GM18909 (cell line): ENCODE results near the gene PAK6.

Source experiments
- ATAC-seq: cut with Tn5 transposase; IDR thresholded peaks from one replicate; pipeline ENCODE4 v1.9.1; 2021; ENCODE audit warnings: mild to moderate bottlenecking; ENCODE audit not compliant: unreplicated experiment, poor library complexity

Gene PAK6

GRCh38 chr15:40238532-40239403 lies at the start of gene PAK6:
PAK6 (plus strand) TSS chr15:40239063; CDS start chr15:40264786, 25,723 bp downstream.
- ATAC-seq: no peak

- ATAC-seq: no peak
Measured at GRCh38 chr15:40190591-40190990, 48.3 kb upstream of the PAK6 start.

DNA sequence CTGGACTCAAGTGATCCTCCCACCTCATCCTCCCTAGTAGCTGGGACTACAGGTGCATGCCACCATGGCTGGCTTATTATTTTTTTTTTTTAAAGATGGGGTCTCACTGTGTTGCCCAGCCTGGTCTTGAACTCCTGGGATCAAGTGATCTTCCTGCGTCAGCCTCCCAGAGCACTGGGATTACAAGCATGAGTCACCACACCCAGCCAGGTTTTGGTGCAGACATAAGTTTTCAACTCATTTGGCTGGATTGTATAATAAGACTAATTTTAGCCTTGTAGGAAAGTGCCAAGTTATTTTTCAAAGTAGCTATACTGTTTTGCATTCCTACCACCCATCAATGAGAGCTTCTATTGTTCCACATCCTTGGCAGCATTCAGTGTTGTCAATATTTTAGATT lies 45.9 kb upstream of the PAK6 start:
- no peak for ATAC-seq

GRCh38 chr15:40197434-40197833 lies 41.4 kb upstream of the PAK6 start:
- no peak for ATAC-seq

DNA sequence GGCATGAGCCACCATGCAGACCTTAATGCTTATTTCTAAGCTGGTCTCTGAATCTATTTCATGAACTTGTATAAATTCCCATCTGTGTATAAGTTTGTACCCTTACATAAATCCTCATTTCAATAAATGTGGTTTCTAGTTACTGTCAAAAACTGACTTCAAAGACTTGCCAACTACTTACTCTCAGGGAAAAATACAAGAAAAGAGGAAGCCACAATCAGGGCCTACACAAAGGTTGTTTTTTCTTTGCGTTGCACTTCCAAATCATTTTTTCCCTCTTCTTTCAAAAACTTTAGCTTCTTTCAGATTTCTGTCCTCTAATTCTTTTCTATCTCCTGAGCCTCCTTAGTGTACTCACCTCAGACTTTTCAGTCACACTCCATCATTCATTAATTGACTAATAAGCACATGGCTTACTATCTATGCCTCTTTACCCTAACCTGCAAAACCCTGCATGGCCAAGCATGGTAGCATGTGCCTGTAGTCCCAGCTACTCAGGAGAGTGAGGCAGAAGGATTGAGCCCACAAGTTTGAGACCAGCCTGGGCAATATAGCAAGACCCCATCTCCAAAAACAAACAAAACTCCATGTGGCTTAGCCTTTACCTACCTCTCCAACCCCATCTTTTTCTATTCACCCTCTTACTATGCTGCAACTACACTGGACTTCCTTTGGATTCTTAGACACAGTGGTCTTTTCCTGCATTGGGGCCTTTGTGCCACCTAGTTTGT lies 40.3 kb upstream of the PAK6 start:
- no peak for ATAC-seq

- no peak for ATAC-seq
Measured at GRCh38 chr15:40204100-40204499, 34.8 kb upstream of the PAK6 start.

- no peak for ATAC-seq
Measured at GRCh38 chr15:40217166-40217824, 21.6 kb upstream of the PAK6 start.

DNA sequence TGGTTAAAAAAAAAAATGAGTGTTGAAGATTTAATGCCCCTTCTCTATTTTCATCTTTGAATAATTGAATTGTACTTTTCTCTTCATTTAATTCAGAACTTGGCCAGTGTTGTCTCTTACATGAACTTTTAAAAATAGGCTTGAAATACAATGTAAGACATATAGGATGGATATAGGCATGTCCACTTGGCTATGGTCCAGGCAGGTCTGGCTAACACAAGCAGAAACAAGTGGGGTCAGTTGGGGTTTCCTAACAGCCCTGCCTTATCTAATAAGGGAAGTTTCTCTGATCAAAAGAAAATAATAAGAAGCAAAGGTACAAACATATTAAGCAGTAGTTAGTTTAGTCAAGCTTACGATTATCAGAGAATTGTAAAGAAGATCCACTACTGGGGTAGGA lies 19.1 kb upstream of the PAK6 start:
- ATAC-seq: no peak

- no peak for ATAC-seq
Measured at GRCh38 chr15:40222131-40222530, 16.7 kb upstream of the PAK6 start.

GRCh38 chr15:40226736-40227135 lies 12.1 kb upstream of the PAK6 start:
- no peak for ATAC-seq

DNA sequence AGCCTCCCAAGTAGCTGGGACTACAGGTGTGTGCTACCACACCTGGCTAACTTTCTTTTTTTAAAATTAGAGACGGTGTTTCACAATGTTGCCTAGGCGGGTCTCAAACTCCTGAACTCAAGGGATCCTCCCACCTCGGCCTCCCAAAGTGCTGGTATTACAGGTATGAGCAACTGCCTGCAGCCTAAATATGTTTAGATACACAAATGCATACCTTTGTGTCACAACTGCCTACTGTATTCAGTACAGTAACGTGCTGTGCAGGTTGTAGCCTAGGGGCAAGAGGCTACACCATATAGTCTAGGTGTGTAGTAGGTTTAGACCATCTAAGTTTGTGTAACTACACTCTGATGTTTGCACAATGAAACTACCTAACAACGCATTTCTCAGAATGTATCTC lies 9.5 kb upstream of the PAK6 start:
- ATAC-seq: no peak

GRCh38 chr15:40229956-40230355 lies 8.9 kb upstream of the PAK6 start:
- ATAC-seq: no peak

DNA sequence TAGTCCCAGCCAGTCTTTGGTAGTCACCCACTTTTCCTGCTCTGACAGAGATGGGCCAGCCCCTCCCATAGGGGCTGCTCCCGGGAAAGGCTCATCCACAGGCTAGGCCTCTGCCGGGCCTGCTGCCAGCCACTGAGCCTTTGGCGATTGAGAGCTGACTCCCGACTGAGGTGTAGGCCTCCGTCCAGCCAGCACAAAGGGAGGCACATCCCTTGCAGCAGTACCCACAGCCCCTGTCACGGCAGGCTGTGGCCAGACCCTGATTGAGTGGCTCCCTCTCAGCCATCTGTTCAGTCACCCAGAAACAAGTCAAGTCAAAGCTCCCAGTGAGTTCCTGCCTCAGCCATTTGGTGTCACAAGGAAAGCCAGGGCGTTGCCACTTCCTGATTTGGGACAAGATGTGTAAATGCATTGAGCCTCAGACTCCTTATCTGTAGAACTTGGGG lies 6.2 kb upstream of the PAK6 start:
- no peak for ATAC-seq

- ATAC-seq: no peak
Measured at GRCh38 chr15:40233727-40234577, 4.9 kb upstream of the PAK6 start.

DNA sequence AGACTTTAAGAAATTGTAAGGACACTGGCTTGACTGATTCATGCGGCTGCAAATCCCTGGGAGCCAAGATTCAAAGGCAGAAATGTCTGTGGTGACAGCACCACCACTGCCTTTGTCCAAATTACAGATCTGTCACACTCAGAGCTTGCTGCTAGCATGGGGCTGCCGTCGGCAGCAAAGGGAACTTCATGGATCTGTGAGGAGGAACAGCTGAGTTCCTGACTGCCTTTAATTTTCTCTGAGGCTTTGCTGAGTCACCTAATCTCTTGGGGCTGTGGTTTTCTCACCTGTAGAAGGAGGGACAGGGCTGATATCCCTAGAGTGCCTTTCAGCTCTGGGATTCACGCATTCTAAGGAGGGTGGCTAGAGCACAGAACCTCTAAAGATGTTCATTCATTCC lies 4.1 kb upstream of the PAK6 start:
- no peak for ATAC-seq

GRCh38 chr15:40235201-40235885 lies 3.5 kb upstream of the PAK6 start:
- no peak for ATAC-seq

DNA sequence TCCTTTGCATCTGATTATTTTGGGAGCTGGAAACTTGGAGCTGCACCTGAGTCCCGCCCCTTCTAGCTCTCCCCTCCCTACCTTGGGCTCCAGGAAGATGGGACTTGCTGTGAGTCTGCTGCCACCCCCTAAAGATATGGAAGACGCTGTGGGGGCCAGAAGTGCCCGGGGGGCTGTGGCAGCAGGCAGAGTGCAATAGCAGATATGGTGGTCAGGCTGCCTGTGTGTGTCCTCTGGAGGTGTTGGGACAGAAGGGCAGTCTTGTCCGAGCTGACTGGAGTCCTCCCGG lies 485 bp downstream of the PAK6 start:
- no peak for ATAC-seq

GRCh38 chr15:40239693-40240618 lies 1.1 kb downstream of the PAK6 start:
- ATAC-seq: no peak
